DMS79 (cell line): ENCODE results near the gene LMO1.
A peak's percentile ranks its signal among the peaks of the same experiment; 100 is the strongest.

Experiments
- DNase-seq: peaks from one replicate; lab custom pipeline; 2025; lab: John Stamatoyannopoulos, UW

Gene LMO1

GRCh38 chr11:8225589-8226036 is 38.1 kb downstream of the LMO1 start:
- DNase-seq: peak; percentile 65

GRCh38 chr11:8224711-8225110 is 39.0 kb downstream of the LMO1 start:
- no peak for DNase-seq

- DNase-seq: no peak
Observed at GRCh38 chr11:8224161-8224591, 39.5 kb downstream of the LMO1 start.

- no peak for DNase-seq
Observed at GRCh38 chr11:8223513-8223900, 40.2 kb downstream of the LMO1 start.

- DNase-seq: no peak
Observed at GRCh38 chr11:8222820-8223512, 40.7 kb downstream of the LMO1 start.

- DNase-seq: no peak
Observed at GRCh38 chr11:8221917-8222495, 41.7 kb downstream of the LMO1 start.

- DNase-seq: no peak
Observed at GRCh38 chr11:8221046-8221723, 42.5 kb downstream of the LMO1 start.

GRCh38 chr11:8220261-8221045 is 43.2 kb downstream of the LMO1 start:
- DNase-seq: no peak

GRCh38 chr11:8219257-8220021 is 44.2 kb downstream of the LMO1 start:
- no peak for DNase-seq

GRCh38 chr11:8218840-8219239 is 44.8 kb downstream of the LMO1 start:
- no peak for DNase-seq

GRCh38 chr11:8218409-8218808 is 45.3 kb downstream of the LMO1 start:
- DNase-seq: no peak

- no peak for DNase-seq
Observed at GRCh38 chr11:8217926-8218325, 45.8 kb downstream of the LMO1 start.

- no peak for DNase-seq
Observed at GRCh38 chr11:8217136-8217535, 46.5 kb downstream of the LMO1 start.

- no peak for DNase-seq
Observed at GRCh38 chr11:8213376-8213775, 50.3 kb downstream of the LMO1 start.

GRCh38 chr11:8209208-8209807 is 54.4 kb downstream of the LMO1 start:
- no peak for DNase-seq

- DNase-seq: no peak
Observed at GRCh38 chr11:8207080-8208000, 56.3 kb downstream of the LMO1 start.

- DNase-seq: no peak
Observed at GRCh38 chr11:8206251-8207079, 57.2 kb downstream of the LMO1 start.

GRCh38 chr11:8205566-8205965 is 58.1 kb downstream of the LMO1 start:
- no peak for DNase-seq

GRCh38 chr11:8204596-8204995 is 59.1 kb downstream of the LMO1 start:
- DNase-seq: no peak
